ENCODE measurements around the gene FAM120A. TPM values are rescaled to one million over a fixed set of nuclear protein-coding genes. Genes with fewer than 3 reads are reported as not detected.
"Not testable (repeated sequence)": the region's sequence is repeated elsewhere in the genome, so short reads cannot be mapped to it uniquely, and the experiment has no call there.

Gene FAM120A
- total RNA-seq, 1 experiment from 2014 or later = 43.2 TPM

DNA sequence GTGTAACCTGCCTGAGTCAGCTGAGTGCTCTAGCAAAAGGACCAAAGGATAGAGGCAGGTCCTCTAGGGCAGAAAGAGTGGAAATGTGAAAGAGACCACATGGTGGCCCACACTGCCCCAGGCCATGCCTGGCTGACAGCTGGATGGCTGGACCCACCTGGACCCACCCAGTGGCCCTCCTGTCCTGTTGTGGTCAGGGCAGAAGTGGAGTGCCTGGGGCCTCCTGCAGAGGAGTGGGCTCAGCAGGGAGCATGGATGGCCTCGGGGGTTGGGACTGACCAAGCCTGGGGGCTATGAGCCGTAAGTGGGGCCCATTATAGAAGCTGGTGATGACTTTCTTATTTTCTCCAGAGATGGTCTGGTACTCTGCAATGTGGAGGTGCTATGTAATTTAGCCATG, 57.6 kb downstream of the FAM120A start:
- CTCF ChIA-PET = no interaction called here

GRCh38 chr9:93510041-93510440, 58.6 kb downstream of the FAM120A start:
- Histone ChIP-seq H3K36me3 (ENCODE audit: control insufficient read depth, insufficient read depth, low read length) (no peaks in the 10 kb centered on the region), H3K4me3 (ENCODE audit: low read depth, low read length) (no peak overlapping the region), H3K9me3 (no peaks in the 10 kb centered on the region), H3K4me1 (no peaks in the 10 kb centered on the region), H3K27me3 (replicated peaks; ENCODE audit: control insufficient read depth, insufficient read depth, low read length) (no peaks in the 10 kb centered on the region)
- Mint-ChIP-seq H3K27me3 (ENCODE audit: insufficient read depth, unreplicated experiment) (no peaks in the 10 kb centered on the region), H3K4me1 (ENCODE audit: low read depth, unreplicated experiment) (peaks cover 19% of the 10 kb centered on the region), H3K9me3 (ENCODE audit: unreplicated experiment) (no peaks in the 10 kb centered on the region), H3K27ac (ENCODE audit: unreplicated experiment) (peak overlapping the region; percentile 53), H3K36me3 (ENCODE audit: insufficient read depth, unreplicated experiment) (peaks cover 14% of the 10 kb centered on the region), H3K4me3 (ENCODE audit: unreplicated experiment) (no peak overlapping the region)
- intact Hi-C loops (cut with micrococcal nuclease; ENCODE audit: unreplicated experiment) = no loop called here
- TF ChIP-seq CTCF (IDR thresholded peaks at IDR 0.05; ENCODE audit: insufficient read depth in 1 of 2, low read depth in 1 of 2, low read length in 1 of 2, severe bottlenecking in 1 of 2, unreplicated experiment in 1 of 2) = no peak
- BruUV-seq (replicated peaks) = no TSS peak
- CTCF ChIA-PET = no interaction called here
- POLR2A ChIA-PET = no interaction called here
- no peak for DNase-seq

More for the DNA sequence above, 57.6 kb downstream of the FAM120A start:
- DNase-seq = no peak
- no peaks in the 10 kb centered on the region for H3K27me3 Mint-ChIP-seq (ENCODE audit: insufficient read depth, unreplicated experiment)
- H3K4me3 ChIP-seq (ENCODE audit: low read depth, low read length) = no peak overlapping the region
- H3K27me3 ChIP-seq (replicated peaks; ENCODE audit: control insufficient read depth, insufficient read depth, low read length) = no peaks in the 10 kb centered on the region
- H3K36me3 Mint-ChIP-seq (ENCODE audit: insufficient read depth, unreplicated experiment) = peaks cover 14% of the 10 kb centered on the region
- POLR2A ChIA-PET = interaction anchor here (0.5 kb wide), 1 partner anchor 470 kb away, joined by 3 read pairs; no protein-coding TSS in a partner anchor
- no peak for TF ChIP-seq CTCF (IDR thresholded peaks at IDR 0.05; ENCODE audit: insufficient read depth in 1 of 2, low read depth in 1 of 2, low read length in 1 of 2, severe bottlenecking in 1 of 2, unreplicated experiment in 1 of 2)
- no peak overlapping the region for H3K4me3 Mint-ChIP-seq (ENCODE audit: unreplicated experiment)
- no peaks in the 10 kb centered on the region for H3K4me1 ChIP-seq
- BruUV-seq (replicated peaks) = no TSS peak
- H3K9me3 ChIP-seq = no peaks in the 10 kb centered on the region
- H3K4me1 Mint-ChIP-seq (ENCODE audit: low read depth, unreplicated experiment) = peaks cover 19% of the 10 kb centered on the region
- H3K27ac Mint-ChIP-seq (ENCODE audit: unreplicated experiment) = no peak overlapping the region
- no peaks in the 10 kb centered on the region for H3K36me3 ChIP-seq (ENCODE audit: control insufficient read depth, insufficient read depth, low read length)
- intact Hi-C loops (cut with micrococcal nuclease; ENCODE audit: unreplicated experiment) = no loop called here
- no peaks in the 10 kb centered on the region for H3K9me3 Mint-ChIP-seq (ENCODE audit: unreplicated experiment)

DNA sequence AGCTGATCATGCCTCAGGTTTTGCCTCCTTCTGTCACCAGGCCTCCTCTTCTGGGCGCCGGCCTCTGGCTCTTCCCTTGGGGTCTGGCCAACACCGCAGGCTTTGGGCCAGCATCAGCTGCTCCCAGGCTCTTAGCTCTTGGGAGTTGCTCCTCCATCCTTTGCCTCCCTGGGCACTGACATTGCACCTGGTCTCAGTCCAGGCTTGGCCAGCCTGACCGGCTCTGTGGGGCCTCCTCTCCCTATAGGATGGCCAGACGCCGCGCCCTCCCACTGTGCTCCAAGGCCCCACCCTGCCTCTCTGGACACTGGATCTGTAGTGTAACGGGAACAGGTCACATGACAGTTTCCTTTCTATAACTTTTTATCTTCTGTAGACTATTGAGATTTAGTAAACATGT, 59.7 kb downstream of the FAM120A start:
- H3K36me3 ChIP-seq (ENCODE audit: control insufficient read depth, insufficient read depth, low read length); CTCF ChIA-PET; H3K27me3 ChIP-seq (replicated peaks; ENCODE audit: control insufficient read depth, insufficient read depth, low read length); H3K36me3 Mint-ChIP-seq (ENCODE audit: insufficient read depth, unreplicated experiment); H3K4me3 ChIP-seq (ENCODE audit: low read depth, low read length); H3K9me3 Mint-ChIP-seq (ENCODE audit: unreplicated experiment); H3K9me3 ChIP-seq; H3K4me1 ChIP-seq; intact Hi-C loops (cut with micrococcal nuclease; ENCODE audit: unreplicated experiment); H3K27me3 Mint-ChIP-seq (ENCODE audit: insufficient read depth, unreplicated experiment); BruUV-seq (replicated peaks): not testable (repeated sequence)
- POLR2A ChIA-PET = interaction anchor here (0.5 kb wide), 1 partner anchor 27 kb away, joined by 4 read pairs; no protein-coding TSS in a partner anchor
- Mint-ChIP-seq H3K4me1 (ENCODE audit: low read depth, unreplicated experiment) (peaks cover 19% of the 10 kb centered on the region), H3K27ac (ENCODE audit: unreplicated experiment) (peak overlapping the region; percentile 73), H3K4me3 (ENCODE audit: unreplicated experiment) (peak overlapping the region; percentile 46)
- peak in 1 of 2 experiments; percentile 43 for DNase-seq

- H3K4me3 Mint-ChIP-seq (ENCODE audit: unreplicated experiment); H3K4me1 ChIP-seq; H3K4me3 ChIP-seq (ENCODE audit: low read depth, low read length); intact Hi-C loops (cut with micrococcal nuclease; ENCODE audit: unreplicated experiment); CTCF ChIA-PET; H3K27ac Mint-ChIP-seq (ENCODE audit: unreplicated experiment); H3K9me3 Mint-ChIP-seq (ENCODE audit: unreplicated experiment); H3K9me3 ChIP-seq; H3K36me3 Mint-ChIP-seq (ENCODE audit: insufficient read depth, unreplicated experiment); POLR2A ChIA-PET; DNase-seq; H3K36me3 ChIP-seq (ENCODE audit: control insufficient read depth, insufficient read depth, low read length); BruUV-seq (replicated peaks); H3K27me3 Mint-ChIP-seq (ENCODE audit: insufficient read depth, unreplicated experiment); H3K27me3 ChIP-seq (replicated peaks; ENCODE audit: control insufficient read depth, insufficient read depth, low read length): not testable (repeated sequence)
- peaks cover 13% of the 10 kb centered on the region for H3K4me1 Mint-ChIP-seq (ENCODE audit: low read depth, unreplicated experiment)
These were observed 60.8 kb downstream of the FAM120A start for GRCh38 chr9:93512170-93512812.
